ENCODE measurements around the gene VGLL1. TPM values are rescaled to one million over a fixed set of nuclear protein-coding genes. Genes with fewer than 3 reads are reported as not detected.

VGLL1 gene
- total RNA-seq, 1 donor from 2014 or later: 1.3 TPM

DNA sequence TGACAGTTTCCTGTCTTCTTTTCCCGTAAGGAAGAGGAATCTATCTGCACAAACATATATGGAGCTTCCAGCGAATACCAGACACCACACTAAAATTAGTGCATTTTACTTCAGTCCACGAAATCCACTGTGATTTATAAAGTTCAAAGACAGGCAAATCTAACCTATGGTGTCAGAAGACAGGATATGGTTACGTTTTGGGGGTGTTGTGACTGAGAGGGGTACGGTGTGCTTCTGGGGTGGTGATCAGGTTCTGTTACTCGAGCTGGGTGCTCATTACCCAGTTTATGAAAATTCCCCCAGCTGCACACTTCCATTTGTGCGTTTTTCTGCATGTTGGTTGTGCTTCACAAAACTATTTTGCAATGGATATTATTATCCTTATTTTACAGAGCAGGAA is 10.3 kb downstream of the VGLL1 start:
- Histone ChIP-seq H3K9ac (ENCODE audit: low read length) (no peak overlapping the region), H3K9me3 (ENCODE audit: insufficient read depth, low read depth, low read length) (no peaks in the 10 kb centered on the region), H3K4me2 (ENCODE audit: low read length) (no peak overlapping the region), H3K79me2 (ENCODE audit: insufficient read depth, low read length) (no peaks in the 10 kb centered on the region), H4K20me1 (ENCODE audit: insufficient read depth, low read length) (no peaks in the 10 kb centered on the region), H2AFZ (ENCODE audit: low read depth, low read length) (no peak overlapping the region), H3K36me3 (ENCODE audit: insufficient read depth, low read length) (no peaks in the 10 kb centered on the region), H3K27ac (ENCODE audit: low read depth, low read length) (no peak overlapping the region), H3K4me1 (ENCODE audit: insufficient read depth, low read length) (no peaks in the 10 kb centered on the region), H3K27me3 (ENCODE audit: insufficient read depth, low read length) (no peaks in the 10 kb centered on the region), H3K4me3 (ENCODE audit: insufficient read depth, low read depth, low read length) (no peak overlapping the region)
- Mint-ChIP-seq H3K27ac (ENCODE audit: unreplicated experiment) (no peak overlapping the region), H3K4me3 (ENCODE audit: unreplicated experiment) (no peak overlapping the region), H3K27me3 (ENCODE audit: low read depth, unreplicated experiment) (peaks cover 2% of the 10 kb centered on the region), H3K36me3 (ENCODE audit: low read depth, unreplicated experiment) (no peaks in the 10 kb centered on the region), H3K4me1 (ENCODE audit: low read depth, unreplicated experiment) (peaks cover 14% of the 10 kb centered on the region), H3K9me3 (ENCODE audit: unreplicated experiment) (no peaks in the 10 kb centered on the region)
- FAIRE-seq (peak; percentile 54), DNase-seq (ENCODE audit: low read depth) (no peak)
- TF ChIP-seq EZH2 (IDR thresholded peaks at IDR 0.05; ENCODE audit: insufficient read depth, low read length): no peak
- TF ChIP-seq, protein P1, sequence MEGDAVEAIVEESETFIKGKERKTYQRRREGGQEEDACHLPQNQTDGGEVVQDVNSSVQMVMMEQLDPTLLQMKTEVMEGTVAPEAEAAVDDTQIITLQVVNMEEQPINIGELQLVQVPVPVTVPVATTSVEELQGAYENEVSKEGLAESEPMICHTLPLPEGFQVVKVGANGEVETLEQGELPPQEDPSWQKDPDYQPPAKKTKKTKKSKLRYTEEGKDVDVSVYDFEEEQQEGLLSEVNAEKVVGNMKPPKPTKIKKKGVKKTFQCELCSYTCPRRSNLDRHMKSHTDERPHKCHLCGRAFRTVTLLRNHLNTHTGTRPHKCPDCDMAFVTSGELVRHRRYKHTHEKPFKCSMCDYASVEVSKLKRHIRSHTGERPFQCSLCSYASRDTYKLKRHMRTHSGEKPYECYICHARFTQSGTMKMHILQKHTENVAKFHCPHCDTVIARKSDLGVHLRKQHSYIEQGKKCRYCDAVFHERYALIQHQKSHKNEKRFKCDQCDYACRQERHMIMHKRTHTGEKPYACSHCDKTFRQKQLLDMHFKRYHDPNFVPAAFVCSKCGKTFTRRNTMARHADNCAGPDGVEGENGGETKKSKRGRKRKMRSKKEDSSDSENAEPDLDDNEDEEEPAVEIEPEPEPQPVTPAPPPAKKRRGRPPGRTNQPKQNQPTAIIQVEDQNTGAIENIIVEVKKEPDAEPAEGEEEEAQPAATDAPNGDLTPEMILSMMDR (IDR thresholded peaks at IDR 0.05; ENCODE audit: insufficient read depth, low read depth, low read length): no peak

- no peaks in the 10 kb centered on the region for H3K36me3 ChIP-seq (ENCODE audit: insufficient read depth, low read length)
- DNase-seq (ENCODE audit: low read depth): no peak
- no peak overlapping the region for H3K4me2 ChIP-seq (ENCODE audit: low read length)
- Mint-ChIP-seq H3K4me3 (ENCODE audit: unreplicated experiment) (no peak overlapping the region), H3K4me1 (ENCODE audit: low read depth, unreplicated experiment) (no peaks in the 10 kb centered on the region), H3K9me3 (ENCODE audit: unreplicated experiment) (no peaks in the 10 kb centered on the region), H3K27me3 (ENCODE audit: low read depth, unreplicated experiment) (no peaks in the 10 kb centered on the region), H3K27ac (ENCODE audit: unreplicated experiment) (no peak overlapping the region), H3K36me3 (ENCODE audit: low read depth, unreplicated experiment) (no peaks in the 10 kb centered on the region)
- H3K27me3 ChIP-seq (ENCODE audit: insufficient read depth, low read length): no peaks in the 10 kb centered on the region
- no peaks in the 10 kb centered on the region for H3K79me2 ChIP-seq (ENCODE audit: insufficient read depth, low read length)
- H3K4me1 ChIP-seq (ENCODE audit: insufficient read depth, low read length): no peaks in the 10 kb centered on the region
- H4K20me1 ChIP-seq (ENCODE audit: insufficient read depth, low read length): no peaks in the 10 kb centered on the region
- H2AFZ ChIP-seq (ENCODE audit: low read depth, low read length): no peak overlapping the region
- no peak for FAIRE-seq
- TF ChIP-seq, protein P1 (IDR thresholded peaks at IDR 0.05; ENCODE audit: insufficient read depth, low read depth, low read length): no peak
- no peak for TF ChIP-seq EZH2 (IDR thresholded peaks at IDR 0.05; ENCODE audit: insufficient read depth, low read length)
- H3K4me3 ChIP-seq (ENCODE audit: insufficient read depth, low read depth, low read length): no peak overlapping the region
- no peak overlapping the region for H3K9ac ChIP-seq (ENCODE audit: low read length)
- no peak overlapping the region for H3K27ac ChIP-seq (ENCODE audit: low read depth, low read length)
- no peaks in the 10 kb centered on the region for H3K9me3 ChIP-seq (ENCODE audit: insufficient read depth, low read depth, low read length)
These were observed 14.4 kb downstream of the VGLL1 start for GRCh38 chrX:136546371-136546781.

DNA sequence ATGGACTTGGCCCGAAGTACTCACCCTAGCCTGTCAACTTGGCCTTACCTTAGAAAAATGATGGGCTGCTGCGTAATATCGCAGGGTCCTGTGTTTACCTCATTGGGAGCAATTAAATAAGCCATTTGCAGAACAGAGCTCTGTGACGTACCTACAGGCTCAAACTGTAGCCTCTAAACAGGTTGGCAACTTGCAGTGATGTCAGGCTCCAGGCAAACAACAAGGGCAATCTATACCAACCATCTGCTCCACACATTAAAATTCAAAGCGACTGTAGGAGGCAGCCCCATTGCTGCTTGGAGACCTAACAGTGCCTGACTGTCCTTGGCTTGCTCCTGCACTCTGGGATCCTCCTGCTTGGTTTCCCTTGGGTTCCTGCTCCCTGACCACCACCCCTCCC is 17.2 kb downstream of the VGLL1 start:
- no peaks in the 10 kb centered on the region for H3K27me3 Mint-ChIP-seq (ENCODE audit: low read depth, unreplicated experiment)
- Histone ChIP-seq H3K4me1 (ENCODE audit: insufficient read depth, low read length) (no peaks in the 10 kb centered on the region), H3K79me2 (ENCODE audit: insufficient read depth, low read length) (no peaks in the 10 kb centered on the region), H3K27ac (ENCODE audit: low read depth, low read length) (no peak overlapping the region), H4K20me1 (ENCODE audit: insufficient read depth, low read length) (no peaks in the 10 kb centered on the region), H3K27me3 (ENCODE audit: insufficient read depth, low read length) (no peaks in the 10 kb centered on the region), H3K9me3 (ENCODE audit: insufficient read depth, low read depth, low read length) (no peaks in the 10 kb centered on the region), H3K4me2 (ENCODE audit: low read length) (no peak overlapping the region), H3K36me3 (ENCODE audit: insufficient read depth, low read length) (no peaks in the 10 kb centered on the region), H2AFZ (ENCODE audit: low read depth, low read length) (no peak overlapping the region), H3K4me3 (ENCODE audit: insufficient read depth, low read depth, low read length) (no peak overlapping the region), H3K9ac (ENCODE audit: low read length) (no peak overlapping the region)
- no peak overlapping the region for H3K27ac Mint-ChIP-seq (ENCODE audit: unreplicated experiment)
- no peak overlapping the region for H3K4me3 Mint-ChIP-seq (ENCODE audit: unreplicated experiment)
- TF ChIP-seq EZH2 (IDR thresholded peaks at IDR 0.05; ENCODE audit: insufficient read depth, low read length): no peak
- TF ChIP-seq, protein P1 (IDR thresholded peaks at IDR 0.05; ENCODE audit: insufficient read depth, low read depth, low read length): no peak
- H3K36me3 Mint-ChIP-seq (ENCODE audit: low read depth, unreplicated experiment): no peaks in the 10 kb centered on the region
- H3K9me3 Mint-ChIP-seq (ENCODE audit: unreplicated experiment): no peaks in the 10 kb centered on the region
- no peak for FAIRE-seq
- no peak for DNase-seq (ENCODE audit: low read depth)
- no peaks in the 10 kb centered on the region for H3K4me1 Mint-ChIP-seq (ENCODE audit: low read depth, unreplicated experiment)

Data from astrocyte (in vitro differentiated cells and primary cell).